Sigmoid colon (tissue), 7 donors: ENCODE results near the gene AHI1. TPM values are rescaled to one million over a fixed set of nuclear protein-coding genes. Genes with fewer than 3 reads are reported as not detected.

Experiments used
- DNase-seq: peaks from one replicate; pipeline ENCODE4 v3.0.0-alpha.2; 2019
- H3K27ac ChIP-seq, 4 donors: fragments of 200-600 bp; sonication (generic); one replicate each; pipeline ENCODE4 v1.5.1; 2016 to 2019; ENCODE audit warnings: mild to moderate bottlenecking in 1 of 4
- H3K27me3 ChIP-seq, 3 donors: fragments of 200-600 bp; sonication (generic); one replicate each; pipeline ENCODE4 v1.5.1; 2019; ENCODE audit warnings: mild to moderate bottlenecking in 1 of 3
- H3K36me3 ChIP-seq, 4 donors: fragments of 200-600 bp; sonication (generic); one replicate each; pipeline ENCODE4 v1.5.1; 2016 to 2019
- H3K4me1 ChIP-seq, 4 donors: fragments of 200-600 bp; sonication (generic); one replicate each; pipeline ENCODE4 v1.5.1; 2017 to 2019
- H3K4me3 ChIP-seq, 4 donors: fragments of 200-600 bp; sonication (generic); one replicate each; pipeline ENCODE4 v1.5.1; 2017 to 2019; ENCODE audit warnings: mild to moderate bottlenecking in 2 of 4, moderate library complexity in 1 of 4
- H3K9me3 ChIP-seq, 4 donors: fragments of 200-600 bp in 3 of 4; sonication (generic) in 3 of 4; one replicate each; pipeline versions ENCODE4 v1.5.1 to v1.6.1; 2013 to 2019
- EP300 ChIP-seq, 4 donors: sonication (generic); formaldehyde crosslinking; IDR thresholded peaks; one replicate each; pipeline ENCODE4 v1.6.1; 2017; ENCODE audit warnings: antibody characterized with exemption in 4 of 4
- POLR2A ChIP-seq, 2 donors: fragments of 450-650 bp; IDR thresholded peaks; one replicate each; pipeline ENCODE4 v1.6.1; 2016; ENCODE audit warnings: antibody characterized with exemption in 2 of 2, mild to moderate bottlenecking in 2 of 2, moderate library complexity in 2 of 2
- POLR2AphosphoS5 ChIP-seq, 4 donors: sonication (generic); formaldehyde crosslinking; IDR thresholded peaks; one replicate each; pipeline ENCODE4 v1.6.1; 2017; ENCODE audit warnings: antibody characterized with exemption in 4 of 4
- whole genome bisulfite sequencing, 2 donors: extraction: QIAGEN DNeasy Blood & Tissue Kit; methylation state at CpG; one replicate each; pipeline ENCODE4 v1.1.7; 2013; 5-methylcytosine and 5-hydroxymethylcytosine counted together
- intact Hi-C: fragments of 100-400 bp; cut with DNase I; formaldehyde crosslinking; loops from one replicate; pipeline ENCODE4 v1.15.1; 2023
- polyA plus RNA-seq, 3 donors: library from polyadenylated mRNA; stranded (reverse); fragments of 200-250 nt; gene quantifications; one replicate each; pipeline ENCODE4 v1.2.3, GENCODE V29; 2013
- total RNA-seq, 4 donors: library from RNA; depleted of rRNA; stranded (reverse); fragments of >200 nt; gene quantifications; one replicate each; pipeline ENCODE4 v1.1.0, GENCODE V29; 2016
- TF ChIP-seq, protein P1 (sequence below), 4 experiments: fragments of 450-650 bp in 3 of 4; fragments of 200-600 bp in 1 of 4; IDR thresholded peaks; one replicate each; pipeline ENCODE4 v1.5.1; 2016 to 2019; ENCODE audit warnings: antibody characterized with exemption in 4 of 4, mild to moderate bottlenecking in 3 of 4, moderate library complexity in 2 of 4
- donor health status: healthy with polysubstance abuse.
- donor health status: Bipolar disorder and iron deficiency.
- donor health status: healthy.

Gene AHI1
- total and polyA plus RNA-seq, 7 donors, result 4.2 to 47.1 (median 25.8) TPM

DNA sequence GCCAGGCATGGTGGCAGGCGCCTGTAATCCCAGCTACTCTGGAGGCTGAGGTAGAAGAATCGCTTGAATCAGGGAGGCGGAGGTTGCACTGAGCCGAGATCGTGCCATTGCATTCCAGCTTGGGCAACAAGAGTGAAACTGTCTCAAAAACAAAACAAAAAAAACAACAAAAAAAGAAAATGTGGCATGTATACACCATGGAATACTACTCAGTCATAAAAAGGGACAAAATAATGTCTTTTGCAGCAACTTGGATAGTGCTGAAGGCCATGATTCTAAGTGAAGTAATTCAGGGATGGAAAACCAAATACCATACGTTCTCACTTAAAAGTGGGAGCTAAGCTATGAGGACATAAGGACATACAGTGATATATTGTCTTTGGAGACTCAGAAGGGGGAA lies 220.1 kb downstream of the AHI1 start:
- H3K36me3 ChIP-seq, result no peaks in the 10 kb centered on the region
- no peaks in the 10 kb centered on the region for H3K9me3 ChIP-seq
- intact Hi-C loops, result no loop called here
- 98 to 99% methylated on average over 6 of the region's 6 CpGs for WGBS, 2 donors
- DNase-seq, result no peak
- no peaks in the 10 kb centered on the region for H3K27me3 ChIP-seq
- H3K4me3 ChIP-seq, result no peak overlapping the region
- peaks cover 0 to 4% (median 0%) of the 10 kb centered on the region in 4 donors for H3K4me1 ChIP-seq
- H3K27ac ChIP-seq, result no peak overlapping the region
- no peak for TF ChIP-seq POLR2A (IDR thresholded peaks at IDR 0.05)
- no peak for TF ChIP-seq EP300 (IDR thresholded peaks at IDR 0.05)
- no peak for TF ChIP-seq POLR2AphosphoS5 (IDR thresholded peaks at IDR 0.05)
- TF ChIP-seq, protein P1, sequence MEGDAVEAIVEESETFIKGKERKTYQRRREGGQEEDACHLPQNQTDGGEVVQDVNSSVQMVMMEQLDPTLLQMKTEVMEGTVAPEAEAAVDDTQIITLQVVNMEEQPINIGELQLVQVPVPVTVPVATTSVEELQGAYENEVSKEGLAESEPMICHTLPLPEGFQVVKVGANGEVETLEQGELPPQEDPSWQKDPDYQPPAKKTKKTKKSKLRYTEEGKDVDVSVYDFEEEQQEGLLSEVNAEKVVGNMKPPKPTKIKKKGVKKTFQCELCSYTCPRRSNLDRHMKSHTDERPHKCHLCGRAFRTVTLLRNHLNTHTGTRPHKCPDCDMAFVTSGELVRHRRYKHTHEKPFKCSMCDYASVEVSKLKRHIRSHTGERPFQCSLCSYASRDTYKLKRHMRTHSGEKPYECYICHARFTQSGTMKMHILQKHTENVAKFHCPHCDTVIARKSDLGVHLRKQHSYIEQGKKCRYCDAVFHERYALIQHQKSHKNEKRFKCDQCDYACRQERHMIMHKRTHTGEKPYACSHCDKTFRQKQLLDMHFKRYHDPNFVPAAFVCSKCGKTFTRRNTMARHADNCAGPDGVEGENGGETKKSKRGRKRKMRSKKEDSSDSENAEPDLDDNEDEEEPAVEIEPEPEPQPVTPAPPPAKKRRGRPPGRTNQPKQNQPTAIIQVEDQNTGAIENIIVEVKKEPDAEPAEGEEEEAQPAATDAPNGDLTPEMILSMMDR (IDR thresholded peaks at IDR 0.05), result no peak

DNA sequence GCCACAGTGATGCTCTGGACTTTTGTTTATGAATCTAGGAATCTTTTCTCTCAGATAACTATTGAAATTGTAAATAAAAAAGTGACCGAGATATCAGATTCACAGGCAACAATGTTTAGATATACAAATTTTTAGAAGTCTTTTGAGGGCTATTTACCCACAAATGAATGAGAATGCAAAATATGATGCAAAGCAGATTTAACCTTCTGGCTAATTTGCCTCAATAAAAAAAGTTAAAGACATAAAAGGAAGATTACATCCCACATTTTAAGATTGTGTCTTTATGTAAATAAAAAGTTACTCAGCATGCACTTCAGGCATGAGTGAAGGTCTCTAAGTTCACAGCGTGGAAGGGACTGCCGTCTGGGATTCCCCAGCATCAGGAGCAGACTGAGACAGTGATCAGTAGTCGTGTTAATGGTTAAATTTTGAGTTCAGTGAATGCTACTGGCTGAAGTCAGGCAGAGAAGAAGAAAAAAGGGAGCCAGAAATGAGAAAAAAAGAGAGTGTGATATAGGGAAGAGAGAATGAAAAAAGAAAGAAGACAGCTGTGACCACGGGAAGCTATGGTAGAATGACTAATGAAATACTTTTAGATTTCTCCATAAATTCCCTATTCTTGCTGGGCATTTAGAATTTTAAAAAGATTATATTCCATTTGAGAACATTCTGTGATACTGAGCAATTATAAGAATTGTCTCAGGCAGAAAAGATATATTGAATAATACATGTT lies 222.8 kb downstream of the AHI1 start:
- TF ChIP-seq POLR2AphosphoS5 (IDR thresholded peaks at IDR 0.05), result no peak
- TF ChIP-seq, protein P1 (IDR thresholded peaks at IDR 0.05), result no peak
- no peaks in the 10 kb centered on the region for H3K36me3 ChIP-seq
- H3K27me3 ChIP-seq, result no peaks in the 10 kb centered on the region
- no peaks in the 10 kb centered on the region for H3K9me3 ChIP-seq
- H3K27ac ChIP-seq, result no peak overlapping the region
- H3K4me3 ChIP-seq, result no peak overlapping the region
- 27 to 32% methylated on average over 5 of the region's 5 CpGs for WGBS, 2 donors
- intact Hi-C loops, result no loop called here
- no peaks in the 10 kb centered on the region for H3K4me1 ChIP-seq
- no peak for DNase-seq

DNA sequence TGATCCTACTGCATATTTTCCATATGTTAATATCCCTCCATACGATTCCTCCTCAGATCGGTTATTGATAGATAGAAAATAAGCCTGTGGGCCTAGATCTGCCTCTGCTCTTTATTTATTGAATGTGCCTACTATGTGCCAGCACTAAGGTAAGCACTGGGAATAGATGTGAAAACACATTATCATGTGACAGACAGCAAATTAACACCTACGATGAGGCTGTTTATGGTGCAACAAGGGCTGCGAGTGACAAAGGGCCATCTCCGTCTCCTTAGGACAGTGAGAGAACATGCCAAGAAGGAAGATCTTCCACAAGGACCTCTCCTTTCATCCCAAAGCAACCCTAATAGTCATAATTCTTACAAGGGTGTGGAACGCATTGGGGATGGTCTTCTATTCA lies 225.9 kb downstream of the AHI1 start:
- Histone ChIP-seq H3K4me1 (no peaks in the 10 kb centered on the region), H3K36me3 (no peaks in the 10 kb centered on the region), H3K27me3 (no peaks in the 10 kb centered on the region), H3K27ac (no peak overlapping the region), H3K4me3 (no peak overlapping the region), H3K9me3 (no peaks in the 10 kb centered on the region)
- intact Hi-C loops, result no loop called here
- 22 to 74% methylated on average over 6 of the region's 6 CpGs for WGBS, 2 donors
- TF ChIP-seq POLR2AphosphoS5 (IDR thresholded peaks at IDR 0.05) (no peak), POLR2A (IDR thresholded peaks at IDR 0.05) (no peak), EP300 (IDR thresholded peaks at IDR 0.05) (no peak)
- TF ChIP-seq, protein P1 (IDR thresholded peaks at IDR 0.05), result no peak
- no peak for DNase-seq

DNA sequence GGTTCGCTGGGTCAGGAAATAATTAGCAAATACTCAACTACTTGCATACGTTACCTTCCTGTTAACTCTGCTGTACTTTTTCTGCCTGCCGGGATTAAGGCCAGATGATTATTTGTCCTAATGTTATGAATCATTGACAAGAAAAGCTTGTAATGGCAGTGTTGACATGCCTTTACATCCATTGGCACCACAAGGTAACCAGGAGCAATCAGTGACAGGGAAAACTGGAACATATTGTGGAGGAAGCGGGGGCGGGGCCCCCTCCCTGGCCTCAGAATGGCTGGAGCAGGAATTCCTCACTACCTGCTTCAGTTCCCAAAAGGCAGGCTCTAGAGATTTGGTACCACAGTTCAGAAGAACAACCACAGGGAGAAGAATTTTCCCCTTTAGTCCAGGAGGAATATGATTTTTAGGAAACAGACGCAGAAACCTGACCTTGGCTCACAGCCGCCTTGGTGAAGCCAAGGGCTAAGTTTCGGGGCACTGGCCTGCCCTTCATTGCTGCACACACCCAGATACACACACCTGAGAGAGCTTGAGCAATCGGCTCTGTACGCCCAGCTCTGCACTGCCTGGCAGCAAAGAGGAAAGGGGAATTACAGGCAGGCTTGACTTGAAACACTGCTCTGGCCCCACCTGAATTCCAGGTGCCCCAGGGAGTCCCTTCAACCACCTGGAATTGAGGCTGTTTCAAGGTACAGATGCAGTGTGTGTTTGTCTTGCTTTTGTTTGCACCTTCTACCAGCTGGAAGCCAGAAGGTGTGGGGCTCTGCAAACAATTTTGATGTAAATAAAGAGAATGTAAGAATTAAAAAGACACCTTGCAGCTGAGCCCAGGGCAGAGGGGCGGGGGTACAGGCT lies 226.6 kb downstream of the AHI1 start:
- DNase-seq, result no peak
- intact Hi-C loops, result no loop called here
- Histone ChIP-seq H3K4me3 (no peak overlapping the region), H3K9me3 (no peaks in the 10 kb centered on the region), H3K27ac (no peak overlapping the region), H3K4me1 (no peaks in the 10 kb centered on the region), H3K36me3 (no peaks in the 10 kb centered on the region), H3K27me3 (no peaks in the 10 kb centered on the region)
- WGBS, 2 donors, result 14 to 52% methylated on average over 11 of the region's 11 CpGs
- TF ChIP-seq POLR2AphosphoS5 (IDR thresholded peaks at IDR 0.05) (no peak), EP300 (IDR thresholded peaks at IDR 0.05) (no peak), POLR2A (IDR thresholded peaks at IDR 0.05) (no peak)
- TF ChIP-seq, protein P1 (IDR thresholded peaks at IDR 0.05), result no peak
